Activated CD8-positive, alpha-beta memory T cell treated with anti-CD3 and anti-CD28 coated beads, Interleukin-2, amount 50 U/mL, for 1 hour (primary cell): ENCODE data around the gene AGAP3.

ENCODE experiments used
- DNase-seq: peaks from one replicate; pipeline ENCODE4 v3.0.0-alpha.2; 2020; ENCODE audit errors: extremely low read depth

Gene AGAP3

DNA sequence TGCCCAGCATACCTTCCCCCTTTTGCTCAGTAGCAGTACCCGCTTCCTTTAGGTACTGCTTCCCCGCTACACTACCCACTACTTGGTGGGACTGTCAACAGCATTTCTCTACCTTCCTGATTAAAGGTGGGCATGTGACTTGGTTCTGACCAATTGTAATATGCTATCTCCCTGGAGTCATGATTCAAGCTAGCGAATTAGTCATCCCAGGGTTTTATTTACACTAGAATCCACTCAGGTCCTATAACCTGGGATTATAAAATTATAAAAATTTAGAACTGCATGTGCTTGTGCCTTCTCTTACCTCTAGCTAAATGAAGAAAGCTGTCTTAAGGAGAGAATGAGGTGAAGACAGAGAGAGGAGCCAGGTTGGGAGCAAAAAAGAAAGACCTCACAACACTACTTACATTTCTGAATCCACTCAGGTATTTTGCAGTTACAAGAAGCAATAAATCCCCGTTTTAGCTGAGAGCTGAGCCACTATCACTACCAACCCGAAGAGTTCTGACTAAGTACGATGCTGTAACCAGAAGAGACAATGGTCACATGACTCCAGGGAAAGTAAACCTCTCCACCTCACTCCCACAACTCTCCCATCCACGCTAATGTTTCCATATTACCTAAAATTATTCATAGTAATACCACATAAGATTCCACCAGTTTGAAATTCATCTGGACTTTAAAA is 71.5 kb downstream of the AGAP3 start:
- DNase-seq: no peak

DNA sequence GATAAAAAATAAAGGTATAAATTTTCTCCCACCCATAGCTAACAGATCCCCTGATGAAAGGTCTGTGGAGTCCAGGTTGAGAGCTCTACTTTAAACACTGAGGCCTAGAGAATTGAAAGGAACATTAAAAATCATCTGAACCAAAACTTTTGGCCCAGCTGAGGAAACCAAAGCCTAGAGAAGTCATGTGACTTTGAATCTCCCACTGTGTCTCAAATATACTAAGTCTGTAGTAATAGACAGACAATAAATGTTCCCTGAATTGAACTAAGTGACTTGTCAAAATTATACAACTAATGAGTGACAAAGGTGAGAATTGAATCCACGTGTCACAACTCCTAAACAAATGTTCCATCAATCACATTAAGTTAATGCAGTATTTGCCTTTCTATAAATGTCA is 75.5 kb downstream of the AGAP3 start:
- DNase-seq: no peak

- DNase-seq: no peak
These were observed 80.4 kb downstream of the AGAP3 start for GRCh38 chr7:151166629-151167196.

DNA sequence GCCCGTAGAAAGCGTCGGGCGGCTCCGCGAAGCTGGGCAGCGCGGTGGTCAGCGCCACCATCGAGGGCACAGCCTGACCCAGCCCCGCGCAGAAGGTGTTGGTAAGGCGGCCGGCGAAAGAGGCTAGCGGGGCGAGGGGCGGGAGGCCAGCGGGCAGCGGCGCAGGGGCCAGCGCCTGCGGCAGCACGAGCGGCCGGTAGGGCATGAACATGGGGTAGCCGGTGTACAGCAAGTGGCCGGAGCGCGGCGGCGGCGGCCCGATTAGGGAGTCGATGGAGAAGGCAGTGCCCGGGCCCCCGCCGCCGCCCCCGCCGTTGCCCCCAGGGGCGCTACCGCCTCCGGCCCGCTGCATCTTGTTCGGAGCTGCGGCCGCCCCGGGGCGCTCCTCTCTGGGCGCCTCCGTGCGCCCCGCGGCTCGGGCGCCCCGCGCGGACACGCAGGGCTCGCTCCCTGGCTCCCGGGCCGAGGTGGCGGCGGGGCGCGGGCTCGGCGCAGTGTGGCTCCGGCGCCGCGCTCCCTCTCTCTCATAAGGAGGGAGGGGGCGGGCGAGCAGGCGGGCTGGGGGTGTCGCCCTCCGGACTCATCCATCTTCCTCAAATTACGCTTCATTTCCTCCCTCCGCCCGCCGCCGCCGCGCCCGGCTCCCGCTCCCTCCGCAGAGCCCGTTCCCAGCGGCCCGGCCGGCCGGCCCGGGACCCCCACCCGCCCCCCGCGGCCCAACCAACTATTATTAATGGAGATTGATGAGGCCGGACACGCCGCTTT is 81.1 kb downstream of the AGAP3 start, which contains the start of gene GBX1:
TSS of gene GBX1 (minus strand) at position 498 of the 765 bp plus-strand sequence. CDS start at position 352, 146 bp downstream.
- no peak for DNase-seq

GRCh38 chr7:151168003-151168786 is 81.9 kb downstream of the AGAP3 start:
- DNase-seq: no peak

- no peak for DNase-seq
These were observed 82.5 kb downstream of the AGAP3 start for GRCh38 chr7:151168787-151169162.

DNA sequence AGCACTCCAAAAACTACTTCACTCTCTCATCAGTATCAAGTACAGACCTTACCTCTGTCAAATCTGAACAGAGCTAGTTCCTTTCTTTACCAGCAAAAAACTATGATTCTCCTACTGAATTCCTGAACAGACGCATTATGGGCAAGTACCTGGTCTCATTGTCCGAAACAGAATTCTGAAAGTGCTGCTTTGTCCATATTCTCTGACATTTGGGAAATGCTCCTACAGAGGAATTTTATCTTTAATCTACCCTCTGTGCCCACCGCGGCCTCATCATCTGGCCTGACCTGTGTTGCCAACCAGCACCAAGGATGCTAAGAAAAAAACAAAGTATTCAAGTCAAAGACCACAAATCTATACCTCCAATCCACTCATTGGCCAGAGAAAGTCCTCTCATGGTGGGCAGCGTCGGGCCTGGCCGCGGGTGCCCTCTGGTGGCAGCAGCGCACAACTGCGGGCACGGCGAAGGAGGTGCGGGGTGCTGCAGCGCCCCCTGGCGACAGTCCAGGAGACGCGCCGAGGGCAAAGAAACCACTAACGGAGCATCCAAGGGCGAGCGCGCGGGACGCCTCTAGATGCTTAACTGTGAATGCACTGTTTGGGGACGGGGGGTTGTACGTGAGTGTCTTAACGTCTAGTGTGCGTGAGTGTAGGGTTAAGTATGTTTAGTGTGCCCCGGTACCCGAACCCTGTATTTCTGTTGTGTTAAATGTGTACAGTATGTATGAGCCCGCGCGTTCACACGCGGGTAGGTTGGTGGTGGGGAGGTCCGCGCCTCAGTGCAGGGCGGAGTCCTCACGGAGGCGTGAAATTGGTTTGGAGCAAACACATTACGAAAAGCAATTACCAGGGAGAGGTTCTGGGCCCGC is 86.2 kb downstream of the AGAP3 start:
- DNase-seq: peak; percentile 35

DNA sequence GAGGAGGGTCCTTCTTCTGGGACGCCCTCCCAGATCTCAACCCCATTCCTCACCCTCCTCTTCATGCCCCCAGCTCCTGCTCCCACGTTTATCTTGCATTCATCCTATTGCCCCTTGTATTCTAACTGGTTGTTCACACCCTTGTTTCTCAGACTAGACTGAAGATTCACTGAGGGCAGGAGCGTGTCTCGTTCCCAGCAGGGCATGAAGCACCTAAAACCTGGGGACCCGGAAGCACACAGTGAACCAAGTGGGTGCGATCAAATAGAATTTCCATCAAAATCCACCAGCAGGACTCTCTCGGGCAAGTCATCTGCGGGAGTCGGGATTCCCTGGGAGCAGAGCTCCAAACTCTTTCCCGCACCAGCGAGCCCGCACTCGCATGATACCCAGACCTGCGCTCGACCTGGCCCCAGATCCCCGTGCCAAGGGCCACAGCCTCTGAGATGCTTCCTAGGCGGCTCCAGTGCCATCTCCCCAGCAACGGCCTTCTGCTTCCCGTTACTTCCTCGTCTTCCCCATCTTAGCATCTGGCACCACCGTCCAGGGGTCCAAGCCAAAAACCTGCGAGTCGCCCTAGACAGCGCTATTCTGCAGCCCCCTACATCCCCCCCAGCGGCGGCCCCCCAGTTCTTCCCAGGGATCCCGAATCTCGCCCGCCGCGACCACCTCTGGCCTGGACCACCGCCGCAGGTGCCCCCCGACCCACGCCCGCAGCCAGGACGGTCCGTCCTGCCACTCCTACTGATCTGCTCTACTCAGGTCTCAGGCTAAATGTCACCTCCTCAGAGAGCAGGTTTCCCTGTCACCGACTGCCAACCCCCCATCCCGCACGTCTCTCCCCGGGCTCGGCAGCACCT is 87.3 kb downstream of the AGAP3 start:
- DNase-seq: no peak

DNA sequence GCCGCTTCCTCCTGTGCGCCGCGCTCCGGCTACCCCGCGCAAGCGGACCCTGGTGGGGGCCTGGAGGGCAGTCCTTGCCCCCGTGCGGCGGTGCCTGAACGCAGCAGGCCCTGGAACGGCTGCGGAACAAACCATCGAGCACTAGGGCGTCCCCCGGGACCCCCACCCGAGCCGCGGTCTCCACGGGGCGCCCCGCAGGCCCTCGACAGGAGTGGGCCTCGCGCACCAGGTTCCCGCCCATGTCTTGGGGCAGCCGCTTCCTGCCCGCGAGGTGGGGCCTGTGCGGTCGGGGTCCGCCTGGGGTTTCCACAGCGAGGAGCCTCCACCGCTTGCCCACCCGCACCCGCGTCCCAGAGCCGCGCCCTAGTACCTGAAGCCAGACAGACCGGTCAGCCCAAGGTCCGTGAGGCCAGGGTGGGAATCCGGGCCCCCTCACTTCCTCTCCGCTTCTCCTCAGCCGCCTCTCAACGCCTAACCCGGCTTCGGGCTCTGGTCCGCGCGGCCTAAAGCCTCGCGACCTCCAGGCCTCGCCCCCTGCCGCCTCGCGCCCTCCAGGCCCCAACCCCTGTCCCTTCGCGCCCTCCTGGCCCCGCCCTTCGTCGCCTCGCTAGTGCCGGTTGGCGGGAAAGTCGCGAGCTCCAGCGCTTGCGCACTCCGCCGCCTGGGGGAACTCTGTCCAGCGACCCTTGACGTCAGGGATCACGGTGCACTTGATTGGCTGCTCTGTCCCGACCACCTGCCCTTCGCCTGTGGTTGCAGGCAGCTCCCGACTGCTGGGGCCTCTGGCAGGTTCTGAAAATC is 88.2 kb downstream of the AGAP3 start:
- peak; percentile 9 for DNase-seq

DNA sequence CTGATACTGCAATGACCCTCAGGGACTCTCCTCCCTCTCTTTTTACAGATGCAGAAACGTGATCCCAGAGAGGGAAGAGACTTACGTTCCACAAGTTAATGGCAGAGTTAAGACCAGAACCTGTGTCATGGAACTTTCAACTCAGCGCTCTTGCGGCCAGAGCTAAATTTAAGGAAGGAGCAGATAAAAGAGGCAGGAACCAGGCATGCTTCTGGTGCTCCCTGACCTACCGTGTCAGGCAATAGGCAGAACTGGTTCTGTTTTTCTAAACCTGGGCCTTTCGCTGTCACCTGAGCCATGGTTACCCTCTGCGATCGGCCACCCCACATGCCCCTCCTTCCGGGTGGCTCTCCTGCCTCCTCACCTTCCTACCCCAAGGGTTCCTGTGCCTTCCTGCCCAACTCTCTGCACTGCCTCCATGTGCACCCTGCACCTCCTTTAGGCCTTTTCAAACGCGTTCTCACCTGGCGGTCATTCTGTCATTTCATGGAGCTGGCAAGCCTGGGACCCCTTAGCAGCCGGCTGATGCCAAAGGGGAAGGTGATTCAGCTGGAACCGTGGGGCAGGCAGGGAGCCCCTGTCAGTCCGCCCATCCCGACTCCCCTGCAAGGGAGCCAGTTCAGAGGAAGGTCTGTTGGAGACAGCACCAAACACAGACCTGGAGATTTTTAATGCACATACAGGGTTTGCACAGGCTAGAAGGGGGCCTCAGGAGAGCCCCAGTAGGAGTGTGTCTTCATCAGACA is 88.9 kb downstream of the AGAP3 start:
- no peak for DNase-seq

GRCh38 chr7:151175793-151176311 is 89.6 kb downstream of the AGAP3 start:
- DNase-seq: no peak

DNA sequence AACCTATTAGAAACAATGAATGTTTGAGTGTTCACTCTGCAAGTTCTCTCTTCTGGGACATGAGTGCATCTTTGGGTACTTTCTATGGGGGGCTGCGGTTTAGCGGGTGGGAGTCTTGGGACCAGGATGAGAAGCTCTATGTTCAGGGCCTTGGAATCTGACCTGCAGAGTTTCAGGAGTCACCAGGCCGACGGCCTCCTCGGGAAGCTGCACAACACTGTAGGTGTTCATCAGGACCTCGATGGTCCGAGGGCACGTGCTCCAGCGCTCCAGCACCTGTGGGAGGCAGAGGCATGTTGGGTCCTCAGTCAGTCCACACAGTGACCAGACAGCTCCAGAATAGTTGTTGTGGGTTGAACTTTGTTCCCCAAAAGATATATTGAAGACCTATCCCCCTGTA is 90.1 kb downstream of the AGAP3 start:
- no peak for DNase-seq

DNA sequence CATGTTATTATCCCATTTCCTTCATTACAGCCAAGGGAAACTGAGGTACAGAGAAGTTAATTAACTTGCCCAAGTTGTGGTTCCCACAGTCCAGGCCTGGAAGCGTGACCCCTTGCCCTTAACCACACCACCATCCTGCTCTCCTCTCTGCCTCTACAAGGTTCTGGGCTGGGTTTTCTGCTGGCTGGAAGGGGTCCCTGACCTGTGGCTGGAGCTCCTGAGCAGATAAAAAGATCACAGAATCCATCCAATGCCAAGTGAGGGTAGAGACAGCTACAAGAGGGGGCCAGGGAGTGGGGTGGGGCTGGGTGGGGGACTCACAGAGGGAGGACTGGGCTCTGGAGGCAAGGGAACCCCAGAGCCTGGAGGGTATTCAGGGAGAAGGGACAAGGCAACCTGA is 91.0 kb downstream of the AGAP3 start:
- no peak for DNase-seq

GRCh38 chr7:151178236-151178635 is 92.0 kb downstream of the AGAP3 start:
- DNase-seq: no peak

DNA sequence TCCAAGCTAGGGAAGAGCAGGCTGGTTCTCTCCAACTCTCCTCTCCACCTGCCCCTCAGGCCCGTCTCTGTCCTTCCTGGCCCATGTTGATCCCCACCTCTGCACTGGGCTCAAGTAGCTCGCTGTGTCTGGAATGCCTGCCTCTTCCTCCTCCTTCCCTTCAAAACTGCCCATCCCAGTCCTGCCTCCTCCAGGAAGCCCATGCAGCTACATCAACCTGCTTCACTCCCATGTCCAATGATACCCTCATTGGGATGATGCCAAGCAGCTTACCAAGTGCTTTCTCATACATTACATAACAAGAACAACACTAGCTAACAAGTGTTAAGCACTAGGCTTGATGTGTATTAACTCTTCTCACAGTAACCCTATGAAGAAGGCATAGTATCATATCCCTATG is 92.6 kb downstream of the AGAP3 start:
- no peak for DNase-seq

DNA sequence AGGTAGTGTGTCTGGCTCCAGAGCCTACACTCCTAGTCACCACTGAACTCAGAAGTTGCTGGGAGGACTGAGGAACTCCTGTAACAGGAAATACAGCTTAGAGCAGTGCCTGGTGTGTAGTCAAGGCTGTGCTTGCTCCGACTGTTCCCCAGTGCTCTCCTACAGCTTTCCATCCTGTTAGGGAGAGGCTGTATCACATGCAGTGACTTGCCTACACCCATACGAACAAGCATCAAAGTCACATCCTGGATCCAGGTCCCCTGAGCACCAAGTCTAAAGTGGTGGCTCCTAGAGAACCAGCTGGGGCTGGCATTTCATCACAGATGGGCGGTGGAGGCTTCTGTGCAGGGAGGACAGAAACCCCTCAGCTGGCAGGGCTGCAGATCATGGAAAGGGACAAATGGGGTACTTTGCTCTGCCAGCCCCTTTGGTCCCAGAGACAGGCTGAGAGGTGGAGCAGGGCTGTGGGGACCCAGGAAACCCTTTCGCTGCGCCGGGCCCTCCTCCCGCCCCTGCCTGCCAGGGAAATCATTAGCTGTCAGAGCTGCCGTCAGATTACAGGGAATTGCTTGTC is 93.1 kb downstream of the AGAP3 start:
- no peak for DNase-seq

GRCh38 chr7:151179946-151180345 is 93.7 kb downstream of the AGAP3 start:
- no peak for DNase-seq

DNA sequence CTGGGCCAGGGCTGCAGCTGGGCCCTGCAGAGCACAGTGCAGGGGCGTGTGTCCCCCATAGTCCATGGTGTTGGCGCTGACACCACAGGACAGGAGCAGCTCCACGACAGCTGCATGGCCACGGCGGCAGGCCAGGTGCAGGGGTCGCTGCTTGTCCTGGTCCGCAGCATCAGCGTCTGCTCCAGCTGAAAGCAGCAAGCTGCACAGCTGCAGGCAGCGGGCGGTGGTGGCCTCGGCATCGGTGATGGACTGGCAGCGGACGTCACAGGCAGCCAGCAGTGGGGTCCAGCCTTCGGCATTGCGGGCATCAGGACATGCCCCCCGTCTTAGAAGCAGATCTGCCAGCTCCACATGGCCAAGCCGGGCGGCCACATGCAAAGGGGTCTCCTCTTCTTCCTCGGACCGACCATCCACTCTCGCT is 94.7 kb downstream of the AGAP3 start:
- no peak for DNase-seq
